Subcutaneous adipose tissue (tissue), 4 donors: ENCODE results near the gene ACR. TPM values are rescaled to one million over a fixed set of nuclear protein-coding genes. Genes with fewer than 3 reads are reported as not detected.

Source experiments
- total RNA-seq, 4 donors: library from RNA; depleted of rRNA; stranded (reverse); fragments of >200 nt; gene quantifications; one replicate each; pipeline ENCODE4 v1.1.0, GENCODE V29; 2016
- TF ChIP-seq, protein P1 (sequence below): fragments of 450-650 bp; IDR thresholded peaks from one replicate; pipeline ENCODE4 v1.5.1; 2016; ENCODE audit warnings: low read depth, mild to moderate bottlenecking, control low read depth, antibody characterized with exemption, moderate library complexity

Gene ACR
- total RNA-seq, 4 donors from 2014 or later = 1.3 to 1.5 TPM; not detected in 2

DNA sequence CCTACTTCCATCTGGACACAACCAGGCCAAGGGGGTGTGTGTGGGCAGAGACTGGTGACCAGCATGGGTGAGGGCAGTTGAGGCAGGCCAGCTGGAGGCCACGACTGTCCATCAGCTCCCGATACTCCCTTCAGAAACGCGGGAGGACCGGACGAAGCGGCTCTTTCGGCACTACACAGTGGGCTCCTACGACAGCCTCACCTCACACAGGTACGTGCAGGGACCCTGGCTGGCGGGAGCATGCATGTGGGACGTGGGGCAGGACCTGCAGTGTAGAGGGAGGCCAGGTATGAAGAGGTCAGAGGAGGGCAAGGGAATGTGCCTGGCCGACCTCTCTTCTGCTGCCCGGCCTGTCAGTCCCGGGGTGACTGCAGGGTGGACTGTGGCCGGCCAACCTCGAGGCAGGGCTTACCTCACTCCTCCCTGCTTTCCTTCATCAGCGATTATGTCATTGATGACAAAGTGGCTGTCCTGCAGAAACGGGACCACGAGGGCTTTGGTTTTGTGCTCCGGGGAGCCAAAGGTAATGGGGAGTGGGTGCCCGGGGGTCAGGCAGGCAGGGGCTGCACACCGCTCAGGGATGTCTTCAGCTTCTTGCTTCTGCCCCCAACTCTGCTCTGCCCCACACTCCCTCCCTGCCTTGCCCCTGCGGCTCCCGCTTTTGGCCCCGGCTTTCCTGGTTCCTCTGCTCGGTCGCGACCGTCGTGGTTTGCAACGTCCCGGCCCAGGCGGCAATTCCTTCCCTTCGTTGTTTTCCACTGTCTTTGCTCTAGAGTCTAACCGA lies 34.1 kb upstream of the ACR start:
- TF ChIP-seq, protein P1, sequence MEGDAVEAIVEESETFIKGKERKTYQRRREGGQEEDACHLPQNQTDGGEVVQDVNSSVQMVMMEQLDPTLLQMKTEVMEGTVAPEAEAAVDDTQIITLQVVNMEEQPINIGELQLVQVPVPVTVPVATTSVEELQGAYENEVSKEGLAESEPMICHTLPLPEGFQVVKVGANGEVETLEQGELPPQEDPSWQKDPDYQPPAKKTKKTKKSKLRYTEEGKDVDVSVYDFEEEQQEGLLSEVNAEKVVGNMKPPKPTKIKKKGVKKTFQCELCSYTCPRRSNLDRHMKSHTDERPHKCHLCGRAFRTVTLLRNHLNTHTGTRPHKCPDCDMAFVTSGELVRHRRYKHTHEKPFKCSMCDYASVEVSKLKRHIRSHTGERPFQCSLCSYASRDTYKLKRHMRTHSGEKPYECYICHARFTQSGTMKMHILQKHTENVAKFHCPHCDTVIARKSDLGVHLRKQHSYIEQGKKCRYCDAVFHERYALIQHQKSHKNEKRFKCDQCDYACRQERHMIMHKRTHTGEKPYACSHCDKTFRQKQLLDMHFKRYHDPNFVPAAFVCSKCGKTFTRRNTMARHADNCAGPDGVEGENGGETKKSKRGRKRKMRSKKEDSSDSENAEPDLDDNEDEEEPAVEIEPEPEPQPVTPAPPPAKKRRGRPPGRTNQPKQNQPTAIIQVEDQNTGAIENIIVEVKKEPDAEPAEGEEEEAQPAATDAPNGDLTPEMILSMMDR = no peak

DNA sequence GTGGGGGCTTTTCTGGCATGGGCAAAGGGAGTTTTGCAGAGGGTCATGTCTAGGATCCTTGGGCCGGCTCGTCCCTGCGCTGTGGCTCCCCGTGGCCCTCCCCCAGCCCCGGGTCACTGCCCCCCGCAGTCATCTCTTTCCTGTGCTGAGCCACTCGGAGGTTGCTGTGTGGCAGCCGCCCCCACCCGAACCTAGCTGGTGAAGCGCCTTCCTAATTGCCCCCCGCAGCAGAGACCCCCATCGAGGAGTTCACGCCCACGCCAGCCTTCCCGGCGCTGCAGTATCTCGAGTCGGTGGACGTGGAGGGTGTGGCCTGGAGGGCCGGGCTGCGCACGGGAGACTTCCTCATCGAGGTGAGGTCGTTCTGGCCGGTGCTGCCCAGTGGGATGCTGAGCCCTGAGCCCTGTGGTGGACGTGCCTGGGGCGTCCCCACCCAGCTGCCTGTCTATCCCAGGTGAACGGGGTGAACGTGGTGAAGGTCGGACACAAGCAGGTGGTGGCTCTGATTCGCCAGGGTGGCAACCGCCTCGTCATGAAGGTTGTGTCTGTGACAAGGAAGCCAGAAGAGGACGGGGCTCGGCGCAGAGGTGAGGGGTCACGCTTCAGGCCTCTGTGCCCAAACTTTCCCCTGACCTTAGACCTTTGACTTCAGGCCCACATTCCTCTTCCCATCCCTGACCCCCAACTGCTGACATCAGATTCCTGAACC lies 33.3 kb upstream of the ACR start:
- TF ChIP-seq, protein P1 = no peak

DNA sequence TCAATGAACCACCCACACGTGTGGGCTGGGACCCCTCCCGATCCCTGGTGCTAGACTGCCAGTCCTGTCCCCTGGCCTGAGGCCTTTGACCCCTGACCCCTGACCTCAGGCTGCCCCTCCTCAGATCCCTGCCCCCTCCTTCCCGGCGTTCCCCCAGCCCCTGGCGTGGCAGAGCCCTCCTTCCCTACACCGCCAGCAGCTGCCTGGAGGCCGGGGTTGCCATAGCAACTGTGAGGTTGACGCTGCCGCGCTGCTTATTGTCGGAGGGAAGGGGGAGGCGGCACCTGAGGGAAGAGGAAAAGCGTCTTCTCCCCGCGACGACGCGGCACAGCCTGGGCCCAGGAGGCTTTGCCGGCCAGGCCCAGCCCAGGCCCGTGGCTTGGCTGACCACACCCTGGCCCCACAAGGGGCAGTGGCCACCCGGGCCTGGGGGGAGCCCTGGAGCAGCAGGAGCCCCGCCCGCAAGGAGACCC lies 32.7 kb upstream of the ACR start:
- TF ChIP-seq, protein P1 = no peak

DNA sequence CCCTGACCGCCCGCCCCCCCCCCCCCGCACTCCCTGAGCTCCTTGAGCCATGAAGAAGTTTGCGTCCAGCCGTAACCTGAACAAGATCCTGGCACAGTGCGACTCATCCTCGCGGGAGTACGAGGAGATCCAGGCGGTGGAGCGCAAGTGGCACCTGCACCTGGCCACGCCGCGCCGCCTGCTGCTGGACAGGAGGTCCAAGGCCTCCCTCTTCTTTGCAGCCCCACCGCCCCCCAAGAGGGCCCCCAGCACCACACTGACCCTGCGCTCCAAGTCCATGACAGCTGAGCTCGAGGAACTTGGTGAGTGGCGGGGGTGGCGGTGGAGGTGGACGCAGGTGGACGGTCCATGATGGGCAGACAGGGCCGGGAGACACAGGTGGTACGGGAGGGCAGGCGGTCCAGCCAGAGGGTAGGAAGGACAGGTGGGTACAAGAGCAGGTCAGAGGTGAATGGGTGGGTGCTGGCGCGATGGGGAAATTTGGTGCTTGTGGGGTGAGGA lies 32.1 kb upstream of the ACR start:
- TF ChIP-seq, protein P1 = no peak

DNA sequence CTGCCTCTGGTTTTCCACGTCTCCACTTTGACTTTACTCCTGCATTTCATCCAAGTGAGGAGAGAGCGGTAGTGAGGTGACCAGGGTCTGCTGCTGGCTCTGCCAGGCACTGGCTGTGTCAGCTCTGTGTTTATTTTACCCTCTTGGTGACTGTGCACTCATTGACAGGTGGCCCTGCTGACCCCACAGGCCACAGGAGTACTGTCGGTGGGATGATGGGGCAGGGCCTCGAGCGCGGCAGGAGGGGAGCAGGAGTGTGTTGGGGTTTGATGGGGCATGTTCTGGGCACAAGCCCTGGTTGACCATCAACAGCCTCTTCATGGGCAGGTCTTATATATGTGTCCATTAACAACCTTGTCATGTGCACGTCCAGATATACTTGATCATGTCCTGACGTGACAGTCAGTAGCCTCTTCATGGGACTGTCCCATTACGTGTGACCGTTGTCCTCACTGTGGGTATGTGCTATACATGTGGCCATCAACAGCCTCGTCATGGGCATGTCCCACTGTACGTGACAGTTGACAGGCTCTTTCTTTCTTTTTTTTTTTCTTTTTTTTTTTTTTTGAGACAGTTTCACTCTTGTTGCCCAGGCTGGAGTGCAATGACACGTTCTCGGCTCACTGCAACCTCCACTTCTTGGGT lies 31.4 kb upstream of the ACR start:
- TF ChIP-seq, protein P1 = no peak

DNA sequence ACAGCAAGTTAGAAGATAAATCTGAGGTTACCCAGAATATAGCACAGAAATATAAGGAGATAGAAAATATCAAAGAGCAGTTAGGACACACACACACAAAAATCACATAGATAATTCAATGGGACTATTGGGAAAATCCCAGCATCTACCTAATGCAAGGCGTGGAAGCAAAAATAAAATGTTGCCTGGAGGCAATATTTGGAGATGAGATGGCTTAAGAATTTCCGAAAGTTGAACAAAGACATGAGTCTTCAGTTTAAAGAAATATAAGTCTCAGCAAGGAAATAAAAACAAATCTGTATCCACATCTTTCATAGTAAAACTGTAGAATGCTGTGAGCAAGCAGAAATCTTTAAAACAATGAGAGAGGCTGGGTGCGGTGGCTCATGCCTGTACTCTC lies 29.5 kb upstream of the ACR start:
- TF ChIP-seq, protein P1 = no peak

DNA sequence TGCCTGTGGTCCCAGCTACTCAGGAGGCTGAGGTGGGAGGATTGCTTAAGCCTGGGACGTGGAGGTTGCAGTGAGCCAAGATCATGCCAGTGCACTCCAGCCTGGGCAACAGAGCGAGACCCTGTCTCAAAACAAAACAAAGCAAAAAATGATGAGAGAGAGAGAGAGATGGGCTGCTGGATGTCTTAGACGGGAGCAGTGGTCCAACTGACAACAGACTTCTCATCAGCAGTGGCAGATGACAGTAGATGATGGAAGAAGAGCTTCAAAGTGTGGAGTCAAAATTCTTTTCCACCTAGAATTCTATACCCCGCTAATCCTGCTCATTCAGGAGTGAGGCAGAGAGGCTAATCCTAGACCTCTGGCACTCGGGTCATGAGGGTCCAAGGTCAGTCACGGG lies 29.0 kb upstream of the ACR start:
- TF ChIP-seq, protein P1 = no peak
